Sigmoid colon (tissue), 7 donors: ENCODE measurements around the gene RBM39. TPM values are rescaled to one million over a fixed set of nuclear protein-coding genes. Genes with fewer than 3 reads are reported as not detected.

Source experiments
- DNase-seq: peaks from one replicate; pipeline ENCODE4 v3.0.0-alpha.2; 2019
- H3K27ac ChIP-seq, 4 donors: fragments of 200-600 bp; sonication (generic); one replicate each; pipeline ENCODE4 v1.5.1; 2016 to 2019; ENCODE audit warnings: mild to moderate bottlenecking in 1 of 4
- H3K27me3 ChIP-seq, 3 donors: fragments of 200-600 bp; sonication (generic); one replicate each; pipeline ENCODE4 v1.5.1; 2019; ENCODE audit warnings: mild to moderate bottlenecking in 1 of 3
- H3K36me3 ChIP-seq, 4 donors: fragments of 200-600 bp; sonication (generic); one replicate each; pipeline ENCODE4 v1.5.1; 2016 to 2019
- H3K4me1 ChIP-seq, 4 donors: fragments of 200-600 bp; sonication (generic); one replicate each; pipeline ENCODE4 v1.5.1; 2017 to 2019
- H3K4me3 ChIP-seq, 4 donors: fragments of 200-600 bp; sonication (generic); one replicate each; pipeline ENCODE4 v1.5.1; 2017 to 2019; ENCODE audit warnings: mild to moderate bottlenecking in 2 of 4, moderate library complexity in 1 of 4
- H3K9me3 ChIP-seq, 4 donors: fragments of 200-600 bp in 3 of 4; sonication (generic) in 3 of 4; one replicate each; pipeline versions ENCODE4 v1.5.1 to v1.6.1; 2013 to 2019
- CTCF ChIP-seq, 4 experiments: fragments of 450-650 bp in 3 of 4; fragments of 200-600 bp in 1 of 4; IDR thresholded peaks; one replicate each; pipeline ENCODE4 v1.5.1; 2016 to 2019; ENCODE audit warnings: antibody characterized with exemption in 4 of 4, mild to moderate bottlenecking in 3 of 4, moderate library complexity in 2 of 4
- EP300 ChIP-seq, 4 donors: sonication (generic); formaldehyde crosslinking; IDR thresholded peaks; one replicate each; pipeline ENCODE4 v1.6.1; 2017; ENCODE audit warnings: antibody characterized with exemption in 4 of 4
- POLR2A ChIP-seq, 2 donors: fragments of 450-650 bp; IDR thresholded peaks; one replicate each; pipeline ENCODE4 v1.6.1; 2016; ENCODE audit warnings: antibody characterized with exemption in 2 of 2, mild to moderate bottlenecking in 2 of 2, moderate library complexity in 2 of 2
- POLR2AphosphoS5 ChIP-seq, 4 donors: sonication (generic); formaldehyde crosslinking; IDR thresholded peaks; one replicate each; pipeline ENCODE4 v1.6.1; 2017; ENCODE audit warnings: antibody characterized with exemption in 4 of 4
- WGBS, 2 donors: extraction: QIAGEN DNeasy Blood & Tissue Kit; methylation state at CpG; one replicate each; pipeline ENCODE4 v1.1.7; 2013; 5-methylcytosine and 5-hydroxymethylcytosine counted together
- intact Hi-C: fragments of 100-400 bp; cut with DNase I; formaldehyde crosslinking; loops from one replicate; pipeline ENCODE4 v1.15.1; 2023
- polyA plus RNA-seq, 3 donors: library from polyadenylated mRNA; stranded (reverse); fragments of 200-250 nt; gene quantifications; one replicate each; pipeline ENCODE4 v1.2.3, GENCODE V29; 2013
- total RNA-seq, 4 donors: library from RNA; depleted of rRNA; stranded (reverse); fragments of >200 nt; gene quantifications; one replicate each; pipeline ENCODE4 v1.1.0, GENCODE V29; 2016
- donor health status: healthy with polysubstance abuse.
- donor health status: Bipolar disorder and iron deficiency.
- donor health status: healthy.

RBM39 gene
- total and polyA plus RNA-seq, 7 donors = 68.2 to 408 (median 281) TPM

GRCh38 chr20:35661053-35661452 lies 81.0 kb downstream of the RBM39 start:
- TF ChIP-seq CTCF (IDR thresholded peaks at IDR 0.05) = no peak
- TF ChIP-seq EP300 (IDR thresholded peaks at IDR 0.05) = no peak
- TF ChIP-seq POLR2AphosphoS5 (IDR thresholded peaks at IDR 0.05) = no peak
- no peak for TF ChIP-seq POLR2A (IDR thresholded peaks at IDR 0.05)
- no peaks in the 10 kb centered on the region for H3K36me3 ChIP-seq
- intact Hi-C loops = loop anchor here (10.0 kb wide), 1 partner anchor 116 kb away; the partner anchor contains the start of gene ERGIC3
- peaks cover 0 to 73% (median 64%) of the 10 kb centered on the region in 4 donors for H3K4me1 ChIP-seq
- H3K4me3 ChIP-seq = no peak overlapping the region
- H3K27me3 ChIP-seq = no peaks in the 10 kb centered on the region
- 53 to 70% methylated on average over 2 of the region's 2 CpGs for WGBS, 2 donors
- H3K27ac ChIP-seq = no peak overlapping the region
- H3K9me3 ChIP-seq = no peaks in the 10 kb centered on the region
- DNase-seq = no peak

GRCh38 chr20:35660122-35660937 lies 81.7 kb downstream of the RBM39 start:
- Histone ChIP-seq H3K27ac (no peak overlapping the region), H3K4me3 (no peak overlapping the region), H3K9me3 (no peaks in the 10 kb centered on the region), H3K4me1 (peaks cover 0 to 80% (median 66%) of the 10 kb centered on the region in 4 donors), H3K27me3 (no peaks in the 10 kb centered on the region), H3K36me3 (peaks cover 0 to 2% (median 0%) of the 10 kb centered on the region in 4 donors)
- intact Hi-C loops = loop anchor here (10.0 kb wide), 1 partner anchor 116 kb away; the partner anchor contains the start of gene ERGIC3
- DNase-seq = no peak
- 93% methylated on average over 10 of the region's 10 CpGs for WGBS, 2 donors
- no peak for TF ChIP-seq POLR2A (IDR thresholded peaks at IDR 0.05)
- no peak for TF ChIP-seq POLR2AphosphoS5 (IDR thresholded peaks at IDR 0.05)
- TF ChIP-seq EP300 (IDR thresholded peaks at IDR 0.05) = no peak
- TF ChIP-seq CTCF (IDR thresholded peaks at IDR 0.05) = no peak

GRCh38 chr20:35657271-35657670 lies 84.8 kb downstream of the RBM39 start:
- Histone ChIP-seq H3K27ac (no peak overlapping the region), H3K27me3 (no peaks in the 10 kb centered on the region), H3K4me1 (peaks cover 0 to 85% (median 68%) of the 10 kb centered on the region in 4 donors), H3K4me3 (no peak overlapping the region), H3K9me3 (no peaks in the 10 kb centered on the region), H3K36me3 (peaks cover 13 to 32% (median 16%) of the 10 kb centered on the region in 4 donors)
- intact Hi-C loops = no loop called here
- DNase-seq = no peak
- WGBS, 2 donors = 11 to 18% methylated on average over 1 of the region's 1 CpG
- TF ChIP-seq EP300 (IDR thresholded peaks at IDR 0.05) (no peak), CTCF (IDR thresholded peaks at IDR 0.05) (no peak), POLR2AphosphoS5 (IDR thresholded peaks at IDR 0.05) (no peak), POLR2A (IDR thresholded peaks at IDR 0.05) (no peak)

- H3K9me3 ChIP-seq = no peaks in the 10 kb centered on the region
- WGBS, 2 donors = 97 to 98% methylated on average over 9 of the region's 9 CpGs
- H3K4me1 ChIP-seq = peaks cover 0 to 86% (median 73%) of the 10 kb centered on the region in 4 donors
- no peaks in the 10 kb centered on the region for H3K27me3 ChIP-seq
- no peak overlapping the region for H3K27ac ChIP-seq
- peaks cover 13 to 34% (median 16%) of the 10 kb centered on the region in 4 donors for H3K36me3 ChIP-seq
- DNase-seq = no peak
- intact Hi-C loops = no loop called here
- no peak overlapping the region for H3K4me3 ChIP-seq
- TF ChIP-seq CTCF (IDR thresholded peaks at IDR 0.05) (no peak), POLR2A (IDR thresholded peaks at IDR 0.05) (no peak), POLR2AphosphoS5 (IDR thresholded peaks at IDR 0.05) (no peak), EP300 (IDR thresholded peaks at IDR 0.05) (no peak)
Observed at GRCh38 chr20:35654415-35654814, 87.6 kb downstream of the RBM39 start.
